Sigmoid colon (tissue), 7 donors: ENCODE measurements around the gene GNGT2. TPM values are rescaled to one million over a fixed set of nuclear protein-coding genes. Genes with fewer than 3 reads are reported as not detected.

Source experiments
- DNase-seq: peaks from one replicate; pipeline ENCODE4 v3.0.0-alpha.2; 2019
- H3K27ac ChIP-seq, 4 donors: fragments of 200-600 bp; sonication (generic); one replicate each; pipeline ENCODE4 v1.5.1; 2016 to 2019; ENCODE audit warnings: mild to moderate bottlenecking in 1 of 4
- H3K27me3 ChIP-seq, 3 donors: fragments of 200-600 bp; sonication (generic); one replicate each; pipeline ENCODE4 v1.5.1; 2019; ENCODE audit warnings: mild to moderate bottlenecking in 1 of 3
- H3K36me3 ChIP-seq, 4 donors: fragments of 200-600 bp; sonication (generic); one replicate each; pipeline ENCODE4 v1.5.1; 2016 to 2019
- H3K4me1 ChIP-seq, 4 donors: fragments of 200-600 bp; sonication (generic); one replicate each; pipeline ENCODE4 v1.5.1; 2017 to 2019
- H3K4me3 ChIP-seq, 4 donors: fragments of 200-600 bp; sonication (generic); one replicate each; pipeline ENCODE4 v1.5.1; 2017 to 2019; ENCODE audit warnings: mild to moderate bottlenecking in 2 of 4, moderate library complexity in 1 of 4
- H3K9me3 ChIP-seq, 4 donors: fragments of 200-600 bp in 3 of 4; sonication (generic) in 3 of 4; one replicate each; pipeline versions ENCODE4 v1.5.1 to v1.6.1; 2013 to 2019
- CTCF ChIP-seq, 4 experiments: fragments of 450-650 bp in 3 of 4; fragments of 200-600 bp in 1 of 4; IDR thresholded peaks; one replicate each; pipeline ENCODE4 v1.5.1; 2016 to 2019; ENCODE audit warnings: antibody characterized with exemption in 4 of 4, mild to moderate bottlenecking in 3 of 4, moderate library complexity in 2 of 4
- EP300 ChIP-seq, 4 donors: sonication (generic); formaldehyde crosslinking; IDR thresholded peaks; one replicate each; pipeline ENCODE4 v1.6.1; 2017; ENCODE audit warnings: antibody characterized with exemption in 4 of 4
- POLR2A ChIP-seq, 2 donors: fragments of 450-650 bp; IDR thresholded peaks; one replicate each; pipeline ENCODE4 v1.6.1; 2016; ENCODE audit warnings: antibody characterized with exemption in 2 of 2, mild to moderate bottlenecking in 2 of 2, moderate library complexity in 2 of 2
- POLR2AphosphoS5 ChIP-seq, 4 donors: sonication (generic); formaldehyde crosslinking; IDR thresholded peaks; one replicate each; pipeline ENCODE4 v1.6.1; 2017; ENCODE audit warnings: antibody characterized with exemption in 4 of 4
- WGBS, 2 donors: extraction: QIAGEN DNeasy Blood & Tissue Kit; methylation state at CpG; one replicate each; pipeline ENCODE4 v1.1.7; 2013; 5-methylcytosine and 5-hydroxymethylcytosine counted together
- intact Hi-C: fragments of 100-400 bp; cut with DNase I; formaldehyde crosslinking; loops from one replicate; pipeline ENCODE4 v1.15.1; 2023
- polyA plus RNA-seq, 3 donors: library from polyadenylated mRNA; stranded (reverse); fragments of 200-250 nt; gene quantifications; one replicate each; pipeline ENCODE4 v1.2.3, GENCODE V29; 2013
- total RNA-seq, 4 donors: library from RNA; depleted of rRNA; stranded (reverse); fragments of >200 nt; gene quantifications; one replicate each; pipeline ENCODE4 v1.1.0, GENCODE V29; 2016
- donor health status: healthy with polysubstance abuse.
- donor health status: Bipolar disorder and iron deficiency.
- donor health status: healthy.

Gene GNGT2
- total and polyA plus RNA-seq, 7 donors: 1.6 to 11.0 (median 4.2) TPM

- TF ChIP-seq POLR2AphosphoS5 (IDR thresholded peaks at IDR 0.05) (no peak), POLR2A (IDR thresholded peaks at IDR 0.05) (no peak), EP300 (IDR thresholded peaks at IDR 0.05) (no peak), CTCF (IDR thresholded peaks at IDR 0.05) (no peak)
- 58 to 92% methylated on average over 2 of the region's 2 CpGs for WGBS, 2 donors
- Histone ChIP-seq H3K9me3 (peaks cover 0 to 10% (median 3%) of the 10 kb centered on the region in 4 donors), H3K27ac (no peak overlapping the region), H3K4me1 (no peaks in the 10 kb centered on the region), H3K36me3 (no peaks in the 10 kb centered on the region), H3K4me3 (no peak overlapping the region), H3K27me3 (peaks cover 0 to 47% (median 6%) of the 10 kb centered on the region in 3 donors)
- no peak for DNase-seq
- intact Hi-C loops: no loop called here
Measured at GRCh38 chr17:49170216-49170615, 40.2 kb downstream of the GNGT2 start.

GRCh38 chr17:49168706-49169105, 41.7 kb downstream of the GNGT2 start:
- peaks cover 0 to 2% (median 0%) of the 10 kb centered on the region in 4 donors for H3K9me3 ChIP-seq
- TF ChIP-seq POLR2A (IDR thresholded peaks at IDR 0.05): no peak
- no peak for TF ChIP-seq EP300 (IDR thresholded peaks at IDR 0.05)
- no peak for TF ChIP-seq POLR2AphosphoS5 (IDR thresholded peaks at IDR 0.05)
- no peak for TF ChIP-seq CTCF (IDR thresholded peaks at IDR 0.05)
- H3K36me3 ChIP-seq: no peaks in the 10 kb centered on the region
- H3K27me3 ChIP-seq: peaks cover 0 to 47% (median 6%) of the 10 kb centered on the region in 3 donors
- no peak overlapping the region for H3K27ac ChIP-seq
- intact Hi-C loops: no loop called here
- WGBS, 2 donors: 70 to 86% methylated on average over 9 of the region's 9 CpGs
- H3K4me3 ChIP-seq: no peak overlapping the region
- no peak for DNase-seq
- no peaks in the 10 kb centered on the region for H3K4me1 ChIP-seq

- peaks cover 0 to 38% (median 6%) of the 10 kb centered on the region in 3 donors for H3K27me3 ChIP-seq
- WGBS, 2 donors: 90 to 98% methylated on average over 2 of the region's 2 CpGs
Measured at GRCh38 chr17:49165143-49165542, 45.2 kb downstream of the GNGT2 start.

GRCh38 chr17:49162866-49163265, 47.5 kb downstream of the GNGT2 start:
- H3K36me3 ChIP-seq: no peaks in the 10 kb centered on the region
- intact Hi-C loops: no loop called here
- no peak overlapping the region for H3K4me3 ChIP-seq
- no peak for DNase-seq
- TF ChIP-seq POLR2AphosphoS5 (IDR thresholded peaks at IDR 0.05) (no peak), EP300 (IDR thresholded peaks at IDR 0.05) (no peak), CTCF (IDR thresholded peaks at IDR 0.05) (no peak), POLR2A (IDR thresholded peaks at IDR 0.05) (no peak)
- peaks cover 0 to 30% (median 0%) of the 10 kb centered on the region in 3 donors for H3K27me3 ChIP-seq
- H3K4me1 ChIP-seq: no peaks in the 10 kb centered on the region
- WGBS, 2 donors: 73 to 90% methylated on average over 4 of the region's 4 CpGs
- H3K9me3 ChIP-seq: no peaks in the 10 kb centered on the region
- H3K27ac ChIP-seq: no peak overlapping the region

More at GRCh38 chr17:49165143-49165542, 45.2 kb downstream of the GNGT2 start:
- Histone ChIP-seq H3K36me3 (no peaks in the 10 kb centered on the region), H3K27ac (no peak overlapping the region), H3K4me3 (no peak overlapping the region), H3K4me1 (no peaks in the 10 kb centered on the region), H3K9me3 (no peaks in the 10 kb centered on the region)
- intact Hi-C loops: no loop called here
- DNase-seq: no peak
- no peak for TF ChIP-seq POLR2A (IDR thresholded peaks at IDR 0.05)
- TF ChIP-seq CTCF (IDR thresholded peaks at IDR 0.05): no peak
- no peak for TF ChIP-seq EP300 (IDR thresholded peaks at IDR 0.05)
- no peak for TF ChIP-seq POLR2AphosphoS5 (IDR thresholded peaks at IDR 0.05)

GRCh38 chr17:49157784-49158183, 52.6 kb downstream of the GNGT2 start:
- 74 to 78% methylated on average over 8 of the region's 8 CpGs for WGBS, 2 donors
- H3K27me3 ChIP-seq: peaks cover 0 to 58% (median 0%) of the 10 kb centered on the region in 3 donors
- no peaks in the 10 kb centered on the region for H3K36me3 ChIP-seq
- no peak overlapping the region for H3K27ac ChIP-seq
- no peak for DNase-seq
- intact Hi-C loops: no loop called here
- TF ChIP-seq EP300 (IDR thresholded peaks at IDR 0.05): no peak
- no peak for TF ChIP-seq POLR2A (IDR thresholded peaks at IDR 0.05)
- TF ChIP-seq POLR2AphosphoS5 (IDR thresholded peaks at IDR 0.05): no peak
- TF ChIP-seq CTCF (IDR thresholded peaks at IDR 0.05): no peak
- no peaks in the 10 kb centered on the region for H3K9me3 ChIP-seq
- no peak overlapping the region for H3K4me3 ChIP-seq
- no peaks in the 10 kb centered on the region for H3K4me1 ChIP-seq
